ENCODE results near the gene KRTAP10-12. TPM values are rescaled to one million over a fixed set of nuclear protein-coding genes. Genes with fewer than 3 reads are reported as not detected.
"Not testable (repeated sequence)": the region's sequence is repeated elsewhere in the genome, so short reads cannot be mapped to it uniquely, and the experiment has no call there.

Gene KRTAP10-12
- total RNA-seq, 1 experiment from 2014 or later = not detected

DNA sequence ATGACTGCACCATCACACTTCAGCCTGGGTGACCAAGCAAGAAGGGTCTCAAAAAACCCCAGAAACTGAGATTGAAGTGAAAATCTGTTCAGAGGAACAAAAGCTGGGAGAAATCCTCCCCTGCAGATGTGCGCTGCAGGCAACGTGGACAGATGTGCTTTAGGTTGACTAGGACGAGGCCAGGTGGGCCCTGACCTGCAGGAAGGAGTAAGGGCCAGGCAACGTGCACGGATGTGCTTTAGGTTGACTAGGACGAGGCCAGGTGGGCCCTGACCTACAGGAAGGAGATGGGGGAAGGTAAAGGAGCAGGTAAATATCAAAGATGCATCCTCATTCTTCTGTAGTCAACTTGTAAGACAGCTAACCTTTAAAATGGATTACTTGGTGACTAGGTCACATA lies 12.5 kb upstream of the KRTAP10-12 start:
- intact Hi-C loops (cut with micrococcal nuclease; ENCODE audit: unreplicated experiment) = no loop called here
- H3K27ac Mint-ChIP-seq (ENCODE audit: unreplicated experiment) = no peak overlapping the region
- H3K36me3 Mint-ChIP-seq (ENCODE audit: insufficient read depth, unreplicated experiment) = no peaks in the 10 kb centered on the region
- ChIA-PET POLR2A (no interaction called here), CTCF (no interaction called here)
- no peaks in the 10 kb centered on the region for H3K4me1 ChIP-seq
- no peaks in the 10 kb centered on the region for H3K9me3 ChIP-seq
- no peak overlapping the region for H3K4me3 Mint-ChIP-seq (ENCODE audit: unreplicated experiment)
- no TSS peak for BruUV-seq (replicated peaks)
- DNase-seq = no peak
- TF ChIP-seq, protein P1, sequence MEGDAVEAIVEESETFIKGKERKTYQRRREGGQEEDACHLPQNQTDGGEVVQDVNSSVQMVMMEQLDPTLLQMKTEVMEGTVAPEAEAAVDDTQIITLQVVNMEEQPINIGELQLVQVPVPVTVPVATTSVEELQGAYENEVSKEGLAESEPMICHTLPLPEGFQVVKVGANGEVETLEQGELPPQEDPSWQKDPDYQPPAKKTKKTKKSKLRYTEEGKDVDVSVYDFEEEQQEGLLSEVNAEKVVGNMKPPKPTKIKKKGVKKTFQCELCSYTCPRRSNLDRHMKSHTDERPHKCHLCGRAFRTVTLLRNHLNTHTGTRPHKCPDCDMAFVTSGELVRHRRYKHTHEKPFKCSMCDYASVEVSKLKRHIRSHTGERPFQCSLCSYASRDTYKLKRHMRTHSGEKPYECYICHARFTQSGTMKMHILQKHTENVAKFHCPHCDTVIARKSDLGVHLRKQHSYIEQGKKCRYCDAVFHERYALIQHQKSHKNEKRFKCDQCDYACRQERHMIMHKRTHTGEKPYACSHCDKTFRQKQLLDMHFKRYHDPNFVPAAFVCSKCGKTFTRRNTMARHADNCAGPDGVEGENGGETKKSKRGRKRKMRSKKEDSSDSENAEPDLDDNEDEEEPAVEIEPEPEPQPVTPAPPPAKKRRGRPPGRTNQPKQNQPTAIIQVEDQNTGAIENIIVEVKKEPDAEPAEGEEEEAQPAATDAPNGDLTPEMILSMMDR (IDR thresholded peaks at IDR 0.05; ENCODE audit: insufficient read depth in 1 of 2, low read depth in 1 of 2, low read length in 1 of 2, severe bottlenecking in 1 of 2, unreplicated experiment in 1 of 2) = no peak
- H3K4me3 ChIP-seq (ENCODE audit: low read depth, low read length) = no peak overlapping the region
- H3K36me3 ChIP-seq (ENCODE audit: control insufficient read depth, insufficient read depth, low read length) = no peaks in the 10 kb centered on the region
- peaks cover 30% of the 10 kb centered on the region for H3K27me3 Mint-ChIP-seq (ENCODE audit: insufficient read depth, unreplicated experiment)
- H3K9me3 Mint-ChIP-seq (ENCODE audit: unreplicated experiment) = no peaks in the 10 kb centered on the region
- no peaks in the 10 kb centered on the region for H3K27me3 ChIP-seq (replicated peaks; ENCODE audit: control insufficient read depth, insufficient read depth, low read length)
- H3K4me1 Mint-ChIP-seq (ENCODE audit: low read depth, unreplicated experiment) = no peaks in the 10 kb centered on the region

DNA sequence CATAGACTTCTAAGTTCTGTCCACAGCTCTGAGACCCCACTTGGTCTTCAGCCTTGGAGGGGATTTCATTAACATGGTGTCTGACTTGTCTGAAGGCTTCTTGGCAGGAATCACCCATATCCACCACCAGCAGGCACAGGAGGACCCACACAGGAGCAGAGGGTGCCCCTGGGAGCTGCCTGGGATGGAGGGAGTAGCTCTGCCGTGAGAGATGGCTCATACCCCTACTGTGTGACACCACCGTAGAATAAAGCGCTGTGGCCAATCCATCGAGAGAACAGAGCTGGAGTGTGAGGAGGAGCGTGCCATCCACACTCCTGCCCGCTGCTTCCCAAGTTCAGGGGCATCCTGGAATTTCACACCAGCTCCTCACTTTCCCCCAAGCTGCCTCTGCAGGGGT lies 11.9 kb upstream of the KRTAP10-12 start:
- POLR2A ChIA-PET; H3K4me3 Mint-ChIP-seq (ENCODE audit: unreplicated experiment); H3K36me3 Mint-ChIP-seq (ENCODE audit: insufficient read depth, unreplicated experiment); CTCF ChIA-PET; H3K4me1 Mint-ChIP-seq (ENCODE audit: low read depth, unreplicated experiment); H3K27ac Mint-ChIP-seq (ENCODE audit: unreplicated experiment); H3K9me3 Mint-ChIP-seq (ENCODE audit: unreplicated experiment); H3K9me3 ChIP-seq; H3K4me3 ChIP-seq (ENCODE audit: low read depth, low read length); intact Hi-C loops (cut with micrococcal nuclease; ENCODE audit: unreplicated experiment); BruUV-seq (replicated peaks); H3K4me1 ChIP-seq; DNase-seq; H3K27me3 ChIP-seq (replicated peaks; ENCODE audit: control insufficient read depth, insufficient read depth, low read length); H3K36me3 ChIP-seq (ENCODE audit: control insufficient read depth, insufficient read depth, low read length): not testable (repeated sequence)
- H3K27me3 Mint-ChIP-seq (ENCODE audit: insufficient read depth, unreplicated experiment) = peaks cover 29% of the 10 kb centered on the region

DNA sequence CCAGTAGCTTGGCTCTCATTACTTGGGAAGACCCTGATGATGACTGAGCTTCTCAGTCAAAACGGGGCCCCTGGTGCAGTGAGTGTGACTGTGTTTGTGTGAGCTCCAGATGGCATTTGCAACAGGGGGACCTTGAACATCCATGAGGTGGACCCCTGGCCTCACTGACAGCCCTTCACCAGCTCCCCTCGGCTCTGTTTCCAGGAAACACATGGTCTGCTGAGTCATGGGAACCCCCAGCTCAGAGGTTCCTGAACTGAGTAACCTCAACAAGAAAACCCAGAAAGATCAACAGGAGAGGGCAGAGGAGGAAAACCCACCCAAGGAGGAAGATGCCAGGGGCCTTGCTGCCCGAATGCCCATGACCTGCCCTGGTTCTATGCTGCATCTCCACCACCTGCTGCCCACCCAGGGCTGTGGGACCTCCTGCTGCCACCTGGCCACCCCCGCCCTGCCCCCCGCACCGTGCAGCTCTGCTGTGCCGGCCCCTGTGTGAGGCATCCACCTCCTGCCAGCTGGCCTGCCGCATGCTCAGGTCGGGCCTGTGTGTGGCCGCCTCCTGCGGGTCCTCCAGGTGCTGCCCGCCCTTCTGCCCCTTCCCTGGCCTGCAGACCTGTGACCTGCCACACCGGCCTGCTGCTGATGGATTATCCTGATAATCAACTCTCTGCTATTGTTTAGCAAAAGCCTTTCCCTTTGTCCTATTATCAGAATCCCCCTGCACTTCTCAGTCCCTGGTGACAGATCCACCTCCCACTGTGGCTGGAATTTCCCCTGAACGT lies 10.8 kb upstream of the KRTAP10-12 start:
- TF ChIP-seq, protein P1 (IDR thresholded peaks at IDR 0.05; ENCODE audit: insufficient read depth in 1 of 2, low read depth in 1 of 2, low read length in 1 of 2, severe bottlenecking in 1 of 2, unreplicated experiment in 1 of 2) = no peak
- no peaks in the 10 kb centered on the region for H3K4me1 ChIP-seq
- POLR2A ChIA-PET = no interaction called here
- intact Hi-C loops (cut with micrococcal nuclease; ENCODE audit: unreplicated experiment) = no loop called here
- no peaks in the 10 kb centered on the region for H3K9me3 ChIP-seq
- peaks cover 24% of the 10 kb centered on the region for H3K27me3 Mint-ChIP-seq (ENCODE audit: insufficient read depth, unreplicated experiment)
- H3K4me3 Mint-ChIP-seq (ENCODE audit: unreplicated experiment) = no peak overlapping the region
- H3K9me3 Mint-ChIP-seq (ENCODE audit: unreplicated experiment) = no peaks in the 10 kb centered on the region
- no peaks in the 10 kb centered on the region for H3K27me3 ChIP-seq (replicated peaks; ENCODE audit: control insufficient read depth, insufficient read depth, low read length)
- H3K4me1 Mint-ChIP-seq (ENCODE audit: low read depth, unreplicated experiment) = no peaks in the 10 kb centered on the region
- BruUV-seq (replicated peaks) = no TSS peak
- CTCF ChIA-PET = interaction anchor here (1.3 kb wide), 1 partner anchor 15 kb away, joined by 3 read pairs; no protein-coding TSS in a partner anchor
- no peak overlapping the region for H3K4me3 ChIP-seq (ENCODE audit: low read depth, low read length)
- no peaks in the 10 kb centered on the region for H3K36me3 ChIP-seq (ENCODE audit: control insufficient read depth, insufficient read depth, low read length)
- H3K27ac Mint-ChIP-seq (ENCODE audit: unreplicated experiment) = peak overlapping the region; percentile 48
- peak in 1 of 2 experiments; percentile 15 for DNase-seq
- H3K36me3 Mint-ChIP-seq (ENCODE audit: insufficient read depth, unreplicated experiment) = no peaks in the 10 kb centered on the region

Measured in Caco-2 (cell line).